ENCODE data around the gene MMP28.

The MMP28 gene

DNA sequence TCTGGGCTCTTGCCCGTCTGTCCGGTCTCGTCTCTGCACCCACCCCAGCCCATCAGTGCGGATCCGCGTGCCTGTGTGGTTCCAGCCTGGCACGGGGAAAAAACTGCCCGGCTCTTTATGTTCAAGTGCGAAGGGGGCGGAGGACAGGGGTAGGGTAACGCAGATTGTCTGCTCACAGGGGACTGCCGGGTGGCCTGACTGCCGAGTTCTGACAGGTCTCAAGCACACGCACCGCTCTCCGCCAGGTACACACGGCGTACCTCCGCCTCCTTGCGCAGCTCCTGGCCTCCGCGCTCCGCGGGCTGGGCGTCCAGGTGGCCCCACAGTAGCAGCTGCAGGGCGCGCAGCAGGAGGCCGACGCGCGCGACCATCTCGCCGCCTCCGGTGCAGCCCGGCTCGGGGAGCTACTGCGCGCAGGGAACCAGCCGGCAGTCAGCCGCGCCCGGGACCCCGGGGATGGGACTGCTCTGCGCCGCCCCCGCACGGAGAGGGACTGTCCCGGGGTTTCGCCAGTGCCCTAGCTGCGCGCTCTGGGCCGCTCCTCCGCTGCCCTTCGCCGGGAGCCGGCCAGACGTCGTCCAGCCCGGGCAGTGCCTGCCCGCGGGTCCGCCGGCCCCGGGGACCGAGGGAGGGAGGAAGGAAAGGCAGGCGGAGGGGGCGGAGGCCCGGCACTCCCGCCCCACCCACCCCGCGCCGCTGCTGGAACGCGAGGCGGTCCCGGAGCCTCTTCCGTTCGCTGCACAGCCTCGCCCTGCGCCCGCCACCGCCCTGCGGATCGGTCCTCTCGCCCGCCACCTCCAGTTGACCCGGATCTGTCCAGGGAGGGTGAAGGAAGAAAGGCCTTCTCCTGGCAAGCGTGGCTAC is at the start of gene MMP28:
Gene MMP28, minus strand, starts transcription at position 635 of the 864 bp plus-strand sequence. Its CDS starts 264 bp downstream, at position 371.
- DNase-seq = peak; percentile 59
- in situ Hi-C loops (cut with HindIII; ENCODE audit: low pct_ligation_motif_present, low pct_unique_long_range_greater_than_20kb, low sequenced_read_pairs) = no loop called here

DNA sequence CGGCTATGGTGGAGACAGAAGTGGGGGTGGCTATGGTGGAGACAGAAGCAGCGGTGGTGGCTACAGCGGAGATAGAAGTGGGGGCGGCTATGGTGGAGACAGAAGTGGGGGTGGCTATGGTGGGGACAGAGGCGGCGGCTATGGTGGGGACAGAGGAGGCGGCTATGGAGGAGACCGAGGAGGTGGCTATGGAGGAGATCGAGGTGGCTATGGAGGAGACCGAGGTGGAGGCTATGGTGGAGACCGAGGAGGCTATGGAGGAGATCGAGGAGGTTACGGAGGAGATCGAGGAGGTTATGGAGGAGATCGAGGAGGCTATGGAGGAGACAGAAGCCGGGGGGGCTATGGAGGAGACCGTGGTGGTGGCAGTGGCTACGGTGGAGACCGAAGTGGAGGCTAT is 49.1 kb upstream of the MMP28 start:
- DNase-seq = no peak
- in situ Hi-C loops (cut with HindIII; ENCODE audit: low pct_ligation_motif_present, low pct_unique_long_range_greater_than_20kb, low sequenced_read_pairs) = no loop called here

GRCh38 chr17:35843698-35844097 is 48.3 kb upstream of the MMP28 start:
- no peak for DNase-seq
- in situ Hi-C loops (cut with HindIII; ENCODE audit: low pct_ligation_motif_present, low pct_unique_long_range_greater_than_20kb, low sequenced_read_pairs) = no loop called here

DNA sequence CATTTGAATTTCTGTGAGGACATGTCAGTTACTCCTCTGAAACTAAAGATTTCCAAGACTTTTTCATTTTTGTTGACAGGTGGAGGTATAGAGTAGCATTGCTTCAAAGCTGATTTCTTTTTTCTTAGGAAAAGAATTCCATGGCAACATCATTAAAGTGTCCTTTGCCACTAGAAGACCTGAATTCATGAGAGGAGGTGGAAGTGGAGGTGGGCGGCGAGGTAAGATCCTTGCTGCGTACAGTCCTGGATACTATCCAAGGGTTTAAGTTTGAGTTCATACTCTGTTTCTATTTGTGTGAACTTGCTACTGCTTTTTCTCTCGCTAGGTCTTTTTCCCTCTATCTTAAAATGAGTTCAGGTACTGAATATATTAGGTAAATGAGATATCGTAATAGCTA is 46.8 kb upstream of the MMP28 start:
- DNase-seq = no peak
- in situ Hi-C loops (cut with HindIII; ENCODE audit: low pct_ligation_motif_present, low pct_unique_long_range_greater_than_20kb, low sequenced_read_pairs) = no loop called here

GRCh38 chr17:35841505-35841904 is 46.1 kb upstream of the MMP28 start:
- in situ Hi-C loops (cut with HindIII; ENCODE audit: low pct_ligation_motif_present, low pct_unique_long_range_greater_than_20kb, low sequenced_read_pairs) = no loop called here
- DNase-seq = peak; percentile 27

GRCh38 chr17:35841101-35841500 is 45.7 kb upstream of the MMP28 start:
- DNase-seq = no peak
- in situ Hi-C loops (cut with HindIII; ENCODE audit: low pct_ligation_motif_present, low pct_unique_long_range_greater_than_20kb, low sequenced_read_pairs) = no loop called here

DNA sequence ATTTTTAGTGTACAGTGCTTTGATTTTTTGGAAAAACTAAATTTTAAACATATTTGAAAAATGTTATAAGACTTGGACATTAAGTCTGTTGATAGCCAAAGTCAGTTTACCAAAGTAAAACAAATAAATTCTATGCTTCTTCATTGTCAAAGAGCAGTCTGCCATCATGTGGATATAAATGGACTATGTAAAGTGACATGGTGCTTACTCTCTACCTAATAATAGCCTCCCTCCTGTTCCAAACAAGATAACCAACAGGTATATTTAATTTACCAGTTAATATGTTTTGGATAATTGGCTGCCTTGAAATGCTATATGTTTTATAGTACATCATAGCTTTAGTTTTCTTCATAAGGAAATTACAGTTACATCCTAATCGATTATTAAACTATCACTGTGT is 29.8 kb upstream of the MMP28 start:
- in situ Hi-C loops (cut with HindIII; ENCODE audit: low pct_ligation_motif_present, low pct_unique_long_range_greater_than_20kb, low sequenced_read_pairs) = no loop called here
- DNase-seq = no peak

DNA sequence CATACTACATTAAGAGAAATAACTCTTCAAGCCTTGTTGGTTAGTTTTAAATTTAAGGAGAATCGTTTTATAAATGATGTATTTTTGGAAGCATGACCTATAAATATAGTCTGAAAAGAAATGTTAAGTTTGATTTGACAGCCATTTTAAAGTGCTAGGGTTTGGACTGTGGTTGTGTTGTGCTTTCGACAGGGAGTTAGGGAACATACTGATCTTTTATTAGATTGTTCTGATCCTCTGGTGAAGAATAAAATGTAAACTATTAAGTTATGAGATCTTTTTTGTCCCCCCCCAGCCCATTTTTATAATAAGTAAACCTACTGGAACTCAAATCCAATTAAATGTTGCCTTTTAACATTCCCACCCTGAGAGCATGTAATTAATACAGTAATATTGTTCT is 25.9 kb upstream of the MMP28 start:
- in situ Hi-C loops (cut with HindIII; ENCODE audit: low pct_ligation_motif_present, low pct_unique_long_range_greater_than_20kb, low sequenced_read_pairs) = no loop called here
- DNase-seq = no peak

DNA sequence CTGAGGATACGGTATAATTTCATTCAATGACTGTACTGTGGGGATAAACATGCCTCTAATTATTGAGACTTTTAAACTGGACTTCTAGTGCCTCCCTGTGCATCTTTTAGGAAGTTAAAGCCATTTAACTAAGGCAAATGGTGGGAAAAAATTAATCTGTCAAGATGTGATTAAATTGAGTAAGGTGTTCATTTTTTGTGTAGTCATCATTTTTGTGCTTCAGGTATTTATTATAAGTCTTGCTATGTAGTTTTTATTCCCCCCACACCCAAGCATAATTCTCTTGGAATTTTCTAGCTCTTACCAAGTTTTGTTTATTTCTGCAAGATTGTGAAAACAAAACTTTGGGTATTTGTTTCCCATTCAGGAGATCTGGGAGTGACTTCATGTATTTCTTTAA is 24.0 kb upstream of the MMP28 start:
- in situ Hi-C loops (cut with HindIII; ENCODE audit: low pct_ligation_motif_present, low pct_unique_long_range_greater_than_20kb, low sequenced_read_pairs) = no loop called here
- DNase-seq = no peak

GRCh38 chr17:35817196-35817595 is 21.8 kb upstream of the MMP28 start:
- in situ Hi-C loops (cut with HindIII; ENCODE audit: low pct_ligation_motif_present, low pct_unique_long_range_greater_than_20kb, low sequenced_read_pairs) = no loop called here

DNA sequence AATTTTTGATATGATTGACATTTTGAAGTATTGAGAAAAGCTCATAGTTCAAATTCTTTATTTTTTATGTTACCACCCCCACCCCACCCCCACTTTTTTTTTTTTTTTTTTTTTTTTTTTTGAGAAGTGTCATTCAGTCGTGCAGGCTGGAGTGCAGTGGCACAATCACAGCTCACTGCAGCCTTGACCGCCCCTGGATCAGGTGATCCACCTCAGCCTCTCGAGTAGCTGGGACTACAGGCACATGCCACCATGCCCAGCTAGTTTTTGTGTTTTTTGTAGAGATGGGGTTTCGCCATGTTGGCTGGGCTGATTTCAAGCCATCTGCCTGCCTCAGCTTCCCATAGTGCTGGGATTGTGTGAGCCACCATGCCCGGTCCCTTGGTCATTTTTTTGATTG is 21.3 kb upstream of the MMP28 start:
- in situ Hi-C loops (cut with HindIII; ENCODE audit: low pct_ligation_motif_present, low pct_unique_long_range_greater_than_20kb, low sequenced_read_pairs) = no loop called here
- DNase-seq = no peak

More at GRCh38 chr17:35817196-35817595, 21.8 kb upstream of the MMP28 start:
- DNase-seq = no peak

- in situ Hi-C loops (cut with HindIII; ENCODE audit: low pct_ligation_motif_present, low pct_unique_long_range_greater_than_20kb, low sequenced_read_pairs) = no loop called here
- no peak for DNase-seq
Observed at GRCh38 chr17:35812456-35812855, 17.0 kb upstream of the MMP28 start.

DNA sequence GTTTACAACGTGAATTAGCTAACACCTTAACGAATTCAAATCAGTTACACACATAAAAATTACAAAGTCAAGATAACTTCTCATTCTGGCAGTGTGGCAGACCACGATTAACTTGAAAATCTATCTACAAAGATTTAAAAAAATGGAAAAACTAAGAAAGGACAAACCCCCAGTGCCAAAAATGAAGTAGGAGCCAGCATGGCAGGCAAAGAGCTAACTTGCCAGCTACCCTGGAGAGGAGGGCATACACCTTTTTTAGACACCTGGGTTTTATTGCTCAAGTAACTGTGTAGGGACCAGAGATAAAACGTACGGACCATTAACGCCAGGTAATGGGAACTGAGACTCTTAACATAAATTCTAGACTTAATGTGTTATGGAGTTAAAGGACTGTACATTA is 16.3 kb upstream of the MMP28 start:
- in situ Hi-C loops (cut with HindIII; ENCODE audit: low pct_ligation_motif_present, low pct_unique_long_range_greater_than_20kb, low sequenced_read_pairs) = no loop called here
- no peak for DNase-seq

DNA sequence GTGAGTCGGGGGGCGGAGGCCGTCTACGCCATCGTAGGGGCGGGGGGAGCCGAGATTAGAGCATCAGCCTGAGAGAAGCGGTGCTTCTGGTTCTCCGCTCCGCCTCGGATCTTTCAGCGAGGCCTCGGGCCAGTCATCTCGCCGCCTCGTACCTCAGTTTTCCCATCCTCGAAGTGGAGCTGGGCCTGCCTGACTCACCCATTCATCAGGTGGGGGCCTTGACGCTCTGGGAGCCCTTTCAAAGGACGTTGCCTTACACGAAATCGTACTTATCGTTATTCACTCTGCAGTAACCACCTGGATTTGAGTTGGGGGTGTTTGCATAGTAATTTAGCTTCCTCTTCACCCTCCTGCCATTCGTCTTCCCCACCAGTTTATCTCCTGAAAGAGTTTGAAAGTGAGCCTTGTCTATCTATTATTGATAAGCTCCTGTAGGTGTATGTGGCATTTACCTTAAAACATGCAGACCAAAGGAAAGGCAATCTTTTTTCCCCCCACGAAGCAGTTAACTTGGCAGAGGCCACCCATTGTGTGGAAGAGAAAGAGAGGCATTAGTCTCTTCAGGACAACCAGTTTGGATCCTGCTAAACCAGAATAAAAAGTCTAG is 14.5 kb upstream of the MMP28 start:
- DNase-seq = peak; percentile 37
- in situ Hi-C loops (cut with HindIII; ENCODE audit: low pct_ligation_motif_present, low pct_unique_long_range_greater_than_20kb, low sequenced_read_pairs) = no loop called here

GRCh38 chr17:35808962-35809854 is 13.8 kb upstream of the MMP28 start, which contains the start of gene TAF15:
Gene TAF15 (plus strand): TSS chr17:35809484. CDS start chr17:35809570, 86 bp downstream.
- in situ Hi-C loops (cut with HindIII; ENCODE audit: low pct_ligation_motif_present, low pct_unique_long_range_greater_than_20kb, low sequenced_read_pairs) = no loop called here
- peak; percentile 99 for DNase-seq

DNA sequence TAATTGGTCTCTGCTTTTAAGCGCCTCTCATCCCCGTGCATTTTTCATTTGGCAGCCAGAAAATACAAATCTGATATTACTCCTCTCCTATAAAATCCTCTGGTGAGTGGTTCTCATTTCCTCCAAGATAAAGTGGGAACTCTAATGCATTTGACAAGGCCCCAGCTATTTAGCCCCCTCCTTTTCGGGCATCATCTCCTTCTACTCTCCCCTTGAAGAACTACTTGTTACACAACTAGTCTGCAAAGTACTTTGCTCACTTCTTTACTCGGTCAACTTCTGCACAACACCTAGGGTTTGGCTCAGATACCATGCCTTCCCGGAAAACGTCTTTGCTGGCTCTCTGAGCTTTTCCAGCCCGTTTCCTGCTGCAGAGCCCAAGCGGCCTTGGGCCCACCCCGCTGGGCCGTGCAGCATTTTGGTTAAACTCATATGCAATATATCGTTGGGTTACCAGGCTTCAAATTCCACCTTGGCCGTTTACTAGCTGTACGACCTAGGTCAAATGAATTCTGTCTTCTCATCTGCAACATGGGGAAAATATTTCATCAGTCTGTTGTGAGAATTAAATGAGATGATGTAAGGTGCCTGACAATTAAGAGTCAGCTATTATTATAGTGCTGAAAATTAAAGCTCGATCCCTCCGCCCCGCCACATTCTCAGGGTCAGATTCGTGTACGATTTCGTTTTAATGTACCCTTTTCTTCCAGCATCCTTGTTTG is 13.0 kb upstream of the MMP28 start:
- in situ Hi-C loops (cut with HindIII; ENCODE audit: low pct_ligation_motif_present, low pct_unique_long_range_greater_than_20kb, low sequenced_read_pairs) = no loop called here
- DNase-seq = no peak

- DNase-seq = peak; percentile 57
- in situ Hi-C loops (cut with HindIII; ENCODE audit: low pct_ligation_motif_present, low pct_unique_long_range_greater_than_20kb, low sequenced_read_pairs) = no loop called here
Observed at GRCh38 chr17:35807371-35808144, 12.1 kb upstream of the MMP28 start.
